ENCODE measurements around the gene PGBD5.

Gene PGBD5

DNA sequence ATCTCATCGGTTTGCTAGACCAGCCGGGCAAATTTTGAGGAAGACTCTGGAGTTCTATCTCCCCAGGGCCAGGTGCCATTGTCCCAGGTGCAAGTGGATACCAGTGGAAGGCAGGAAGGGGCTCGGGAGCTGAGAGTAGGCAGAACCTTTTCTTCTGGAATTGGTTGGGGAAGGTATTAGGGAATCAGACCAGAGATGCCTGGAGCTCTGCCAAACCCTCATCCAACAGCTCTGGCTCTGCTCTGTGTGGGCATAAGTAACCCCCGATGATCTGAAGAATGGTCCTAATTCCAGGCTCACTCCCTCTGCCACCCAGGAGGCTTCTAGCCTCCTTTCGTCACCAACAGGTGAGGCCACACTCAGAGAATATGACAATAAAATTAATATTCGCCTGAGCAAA is 69.9 kb downstream of the PGBD5 start:
- TF ChIP-seq, protein P1, sequence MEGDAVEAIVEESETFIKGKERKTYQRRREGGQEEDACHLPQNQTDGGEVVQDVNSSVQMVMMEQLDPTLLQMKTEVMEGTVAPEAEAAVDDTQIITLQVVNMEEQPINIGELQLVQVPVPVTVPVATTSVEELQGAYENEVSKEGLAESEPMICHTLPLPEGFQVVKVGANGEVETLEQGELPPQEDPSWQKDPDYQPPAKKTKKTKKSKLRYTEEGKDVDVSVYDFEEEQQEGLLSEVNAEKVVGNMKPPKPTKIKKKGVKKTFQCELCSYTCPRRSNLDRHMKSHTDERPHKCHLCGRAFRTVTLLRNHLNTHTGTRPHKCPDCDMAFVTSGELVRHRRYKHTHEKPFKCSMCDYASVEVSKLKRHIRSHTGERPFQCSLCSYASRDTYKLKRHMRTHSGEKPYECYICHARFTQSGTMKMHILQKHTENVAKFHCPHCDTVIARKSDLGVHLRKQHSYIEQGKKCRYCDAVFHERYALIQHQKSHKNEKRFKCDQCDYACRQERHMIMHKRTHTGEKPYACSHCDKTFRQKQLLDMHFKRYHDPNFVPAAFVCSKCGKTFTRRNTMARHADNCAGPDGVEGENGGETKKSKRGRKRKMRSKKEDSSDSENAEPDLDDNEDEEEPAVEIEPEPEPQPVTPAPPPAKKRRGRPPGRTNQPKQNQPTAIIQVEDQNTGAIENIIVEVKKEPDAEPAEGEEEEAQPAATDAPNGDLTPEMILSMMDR (IDR thresholded peaks at IDR 0.05; ENCODE audit: low read depth, low read length): no peak
- no peak overlapping the region for H3K4me3 ChIP-seq (ENCODE audit: low read depth, low read length)

DNA sequence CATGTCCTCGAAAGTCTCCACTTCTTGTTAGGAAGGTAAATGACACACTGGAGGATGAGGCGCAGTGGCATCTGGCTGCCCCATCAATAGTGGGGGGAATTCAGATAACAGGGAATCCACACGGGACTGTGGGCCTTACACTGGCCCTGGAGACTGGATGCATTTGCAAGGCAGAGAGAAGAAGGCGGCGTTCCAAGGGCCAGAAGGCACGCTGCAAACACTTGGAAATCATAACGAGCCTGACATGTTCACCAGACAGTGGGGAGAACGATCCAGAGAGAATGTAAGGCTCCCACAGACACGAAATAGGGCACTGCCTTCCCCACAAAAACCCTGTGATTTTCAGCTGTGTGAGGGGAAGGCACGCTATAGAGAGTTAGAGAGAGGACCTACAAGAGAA is 70.5 kb downstream of the PGBD5 start:
- no peak overlapping the region for H3K4me3 ChIP-seq (ENCODE audit: low read depth, low read length)
- TF ChIP-seq, protein P1 (IDR thresholded peaks at IDR 0.05; ENCODE audit: low read depth, low read length): no peak

DNA sequence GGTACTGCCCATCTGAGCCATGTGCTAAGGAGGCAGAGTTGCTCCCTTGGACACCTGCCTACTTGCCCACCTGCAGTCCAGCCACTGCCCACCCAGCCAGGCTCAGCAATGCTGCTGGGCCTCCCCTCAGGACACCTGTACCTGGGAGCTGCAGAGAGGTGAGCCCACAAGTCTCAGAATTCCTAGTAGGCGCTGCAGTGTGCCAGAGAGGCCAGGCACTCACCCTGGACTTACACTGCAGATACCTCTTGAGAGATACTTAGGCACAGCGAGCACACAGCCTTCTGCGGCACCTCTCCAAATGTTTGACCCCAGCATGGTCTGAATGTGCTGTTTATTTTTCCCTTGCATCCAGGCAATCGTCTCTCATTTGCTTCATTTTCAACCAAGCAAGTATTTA is 71.0 kb downstream of the PGBD5 start:
- H3K4me3 ChIP-seq (ENCODE audit: low read depth, low read length): no peak overlapping the region
- TF ChIP-seq, protein P1 (IDR thresholded peaks at IDR 0.05; ENCODE audit: low read depth, low read length): no peak

DNA sequence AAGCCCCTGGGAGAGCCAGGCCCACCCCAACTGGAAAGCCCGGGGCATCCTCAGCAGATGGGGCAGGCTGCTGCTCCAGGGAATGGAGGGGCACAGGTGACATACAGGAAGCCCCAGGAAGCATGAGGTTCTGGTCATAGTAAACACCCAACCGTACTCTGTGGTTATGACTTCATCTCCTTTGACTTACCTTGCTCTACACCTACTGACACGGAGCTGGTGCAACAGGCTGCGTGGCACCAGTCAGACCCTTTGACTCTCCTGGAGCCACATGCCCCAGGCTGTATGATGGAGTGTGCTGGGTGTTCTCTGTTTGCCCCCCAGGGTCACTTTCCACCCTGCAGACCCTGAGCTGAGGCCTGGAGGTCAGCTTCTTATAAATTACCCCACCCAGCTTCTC is 72.1 kb downstream of the PGBD5 start:
- TF ChIP-seq, protein P1 (IDR thresholded peaks at IDR 0.05; ENCODE audit: low read depth, low read length): no peak
- H3K4me3 ChIP-seq (ENCODE audit: low read depth, low read length): no peak overlapping the region

DNA sequence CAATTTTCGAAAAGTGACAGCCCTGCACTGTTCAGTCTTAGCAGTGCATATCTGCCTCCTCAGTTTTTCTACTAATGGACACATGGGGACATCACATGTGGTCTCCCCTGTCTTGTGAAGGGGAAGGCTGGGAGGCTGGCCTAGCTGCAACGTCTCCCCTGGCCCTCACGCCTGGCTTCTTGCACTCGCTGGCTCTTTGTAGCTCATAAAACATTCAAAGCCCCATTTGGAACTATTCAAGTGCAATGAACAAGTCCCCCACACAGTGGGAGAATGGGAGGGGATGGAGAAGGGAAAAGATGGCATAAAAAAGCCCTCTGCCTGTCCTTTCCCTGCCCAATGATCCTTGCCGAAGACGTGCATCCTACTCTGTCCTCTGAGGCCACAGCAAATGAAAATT is 73.6 kb downstream of the PGBD5 start:
- no peak overlapping the region for H3K4me3 ChIP-seq (ENCODE audit: low read depth, low read length)
- TF ChIP-seq, protein P1 (IDR thresholded peaks at IDR 0.05; ENCODE audit: low read depth, low read length): no peak

DNA sequence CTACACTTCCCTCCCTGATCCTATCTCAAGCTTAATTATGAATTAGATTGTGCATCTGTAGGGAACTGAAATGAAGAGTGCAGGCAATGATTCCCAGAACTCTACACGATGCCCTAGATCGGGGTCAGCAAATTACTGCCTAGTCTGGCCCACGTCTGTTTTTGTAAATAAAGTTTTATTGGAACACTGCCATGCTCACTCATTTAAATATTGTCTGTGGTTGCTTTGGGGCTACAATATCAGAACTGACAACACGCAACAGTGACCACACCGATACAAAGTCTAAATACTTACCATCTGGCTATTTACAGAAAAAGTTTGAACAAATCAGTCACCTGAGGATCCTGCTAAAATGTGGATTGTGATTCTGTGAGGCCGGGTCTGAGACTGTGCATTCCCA is 74.1 kb downstream of the PGBD5 start:
- TF ChIP-seq, protein P1 (IDR thresholded peaks at IDR 0.05; ENCODE audit: low read depth, low read length): no peak
- H3K4me3 ChIP-seq (ENCODE audit: low read depth, low read length): no peak overlapping the region

DNA sequence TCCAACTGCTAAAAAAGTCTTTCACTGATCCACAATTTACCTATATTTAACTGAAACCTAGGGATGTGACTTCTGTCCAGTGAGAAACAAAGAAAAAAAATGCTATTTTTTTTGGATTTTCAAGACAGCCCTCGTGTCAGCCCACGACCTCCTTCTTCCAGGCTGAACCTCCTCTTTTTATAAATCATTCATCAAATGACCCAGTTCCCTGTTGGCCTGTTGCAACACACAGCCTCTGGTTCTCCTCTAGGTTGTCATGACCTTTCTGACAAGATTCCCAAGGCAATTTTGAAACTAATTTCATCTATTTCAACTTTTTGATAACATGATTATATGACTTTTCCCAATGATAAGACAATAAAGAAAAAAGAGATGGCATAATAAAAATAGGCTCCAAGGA is 74.6 kb downstream of the PGBD5 start:
- TF ChIP-seq, protein P1 (IDR thresholded peaks at IDR 0.05; ENCODE audit: low read depth, low read length): no peak
- no peak overlapping the region for H3K4me3 ChIP-seq (ENCODE audit: low read depth, low read length)

Data from WI38 (cell line).